ENCODE measurements around the gene PTAFR. TPM values are rescaled to one million over a fixed set of nuclear protein-coding genes. Genes with fewer than 3 reads are reported as not detected.

PTAFR gene
- total and polyA plus RNA-seq, 2 experiments from 2014 or later, result 0.09 TPM; not detected in 1

- Histone ChIP-seq H3K4me1 (ENCODE audit: low read depth) (no peaks in the 10 kb centered on the region), H3K27me3 (no peaks in the 10 kb centered on the region), H3K4me3 (no peak overlapping the region), H3K36me3 (no peaks in the 10 kb centered on the region), H3K9me3 (ENCODE audit: low read depth) (no peaks in the 10 kb centered on the region), H3K27ac (no peak overlapping the region)
- TF ChIP-seq, protein P1, sequence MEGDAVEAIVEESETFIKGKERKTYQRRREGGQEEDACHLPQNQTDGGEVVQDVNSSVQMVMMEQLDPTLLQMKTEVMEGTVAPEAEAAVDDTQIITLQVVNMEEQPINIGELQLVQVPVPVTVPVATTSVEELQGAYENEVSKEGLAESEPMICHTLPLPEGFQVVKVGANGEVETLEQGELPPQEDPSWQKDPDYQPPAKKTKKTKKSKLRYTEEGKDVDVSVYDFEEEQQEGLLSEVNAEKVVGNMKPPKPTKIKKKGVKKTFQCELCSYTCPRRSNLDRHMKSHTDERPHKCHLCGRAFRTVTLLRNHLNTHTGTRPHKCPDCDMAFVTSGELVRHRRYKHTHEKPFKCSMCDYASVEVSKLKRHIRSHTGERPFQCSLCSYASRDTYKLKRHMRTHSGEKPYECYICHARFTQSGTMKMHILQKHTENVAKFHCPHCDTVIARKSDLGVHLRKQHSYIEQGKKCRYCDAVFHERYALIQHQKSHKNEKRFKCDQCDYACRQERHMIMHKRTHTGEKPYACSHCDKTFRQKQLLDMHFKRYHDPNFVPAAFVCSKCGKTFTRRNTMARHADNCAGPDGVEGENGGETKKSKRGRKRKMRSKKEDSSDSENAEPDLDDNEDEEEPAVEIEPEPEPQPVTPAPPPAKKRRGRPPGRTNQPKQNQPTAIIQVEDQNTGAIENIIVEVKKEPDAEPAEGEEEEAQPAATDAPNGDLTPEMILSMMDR (IDR thresholded peaks at IDR 0.05; ENCODE audit: low read depth, low read length), result no peak
- DNase-seq (ENCODE audit: low read depth in 1 of 2, low spot score in 1 of 2), result no peak
Measured at GRCh38 chr1:28126212-28126611, 50.3 kb downstream of the PTAFR start.

DNA sequence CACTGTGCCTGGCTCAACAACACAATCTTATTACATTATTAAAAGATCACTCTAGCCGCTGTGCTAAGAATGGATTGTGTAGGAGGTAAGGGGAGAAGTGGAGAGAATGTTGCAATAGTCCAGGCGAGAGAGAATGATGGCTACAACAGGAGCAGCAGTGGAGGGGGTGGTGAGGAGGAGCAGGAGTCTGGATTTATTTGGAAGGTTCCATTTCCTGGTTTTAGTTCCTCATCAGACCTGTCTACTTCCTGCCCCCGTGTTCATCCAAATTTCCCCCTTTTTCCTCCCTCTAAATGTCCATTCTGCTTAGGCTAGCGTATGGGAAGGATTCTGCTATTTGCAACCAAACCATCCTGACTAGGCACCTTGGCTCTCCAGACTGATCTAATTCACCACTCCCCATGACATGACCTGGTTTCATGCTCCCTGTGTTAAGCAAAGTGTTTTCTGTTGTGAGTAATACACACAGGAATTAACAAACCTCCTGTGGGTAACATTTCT is 53.0 kb downstream of the PTAFR start:
- TF ChIP-seq, protein P1 (IDR thresholded peaks at IDR 0.05; ENCODE audit: low read depth, low read length), result no peak
- DNase-seq (ENCODE audit: low read depth in 1 of 2, low spot score in 1 of 2), result peak in 1 of 2 donors; percentile 90
- H3K27ac ChIP-seq, result no peak overlapping the region
- H3K36me3 ChIP-seq, result no peaks in the 10 kb centered on the region
- no peaks in the 10 kb centered on the region for H3K9me3 ChIP-seq (ENCODE audit: low read depth)
- H3K27me3 ChIP-seq, result no peaks in the 10 kb centered on the region
- H3K4me1 ChIP-seq (ENCODE audit: low read depth), result no peaks in the 10 kb centered on the region
- H3K4me3 ChIP-seq, result no peak overlapping the region

- H3K9me3 ChIP-seq (ENCODE audit: low read depth), result no peaks in the 10 kb centered on the region
- no peak overlapping the region for H3K4me3 ChIP-seq
- peak in 1 of 2 donors; percentile 56 for DNase-seq (ENCODE audit: low read depth in 1 of 2, low spot score in 1 of 2)
- TF ChIP-seq, protein P1 (IDR thresholded peaks at IDR 0.05; ENCODE audit: low read depth, low read length), result no peak
- no peak overlapping the region for H3K27ac ChIP-seq
- H3K4me1 ChIP-seq (ENCODE audit: low read depth), result no peaks in the 10 kb centered on the region
- no peaks in the 10 kb centered on the region for H3K36me3 ChIP-seq
- H3K27me3 ChIP-seq, result no peaks in the 10 kb centered on the region
Measured at GRCh38 chr1:28122183-28122582, 54.3 kb downstream of the PTAFR start.

- TF ChIP-seq, protein P1 (IDR thresholded peaks at IDR 0.05; ENCODE audit: low read depth, low read length), result no peak
- Histone ChIP-seq H3K4me1 (ENCODE audit: low read depth) (no peaks in the 10 kb centered on the region), H3K27ac (no peak overlapping the region), H3K9me3 (ENCODE audit: low read depth) (no peaks in the 10 kb centered on the region), H3K27me3 (no peaks in the 10 kb centered on the region), H3K36me3 (no peaks in the 10 kb centered on the region), H3K4me3 (no peak overlapping the region)
- no peak for DNase-seq (ENCODE audit: low read depth in 1 of 2, low spot score in 1 of 2)
Measured at GRCh38 chr1:28119556-28119955, 56.9 kb downstream of the PTAFR start.

- Histone ChIP-seq H3K9me3 (ENCODE audit: low read depth) (no peaks in the 10 kb centered on the region), H3K27me3 (no peaks in the 10 kb centered on the region), H3K36me3 (no peaks in the 10 kb centered on the region), H3K27ac (no peak overlapping the region), H3K4me1 (ENCODE audit: low read depth) (no peaks in the 10 kb centered on the region), H3K4me3 (no peak overlapping the region)
- TF ChIP-seq, protein P1 (IDR thresholded peaks at IDR 0.05; ENCODE audit: low read depth, low read length), result no peak
- no peak for DNase-seq (ENCODE audit: low read depth in 1 of 2, low spot score in 1 of 2)
Measured at GRCh38 chr1:28118640-28119307, 57.7 kb downstream of the PTAFR start.

All from cardiac muscle cell (in vitro differentiated cells and primary cell).